ENCODE measurements around the gene GGA1. TPM values are rescaled to one million over a fixed set of nuclear protein-coding genes. Genes with fewer than 3 reads are reported as not detected.

Gene GGA1
- total and polyA plus RNA-seq, 2 of the 4 experiments (the other 2 are of a cell fraction) = 17.2 to 48.5 TPM

DNA sequence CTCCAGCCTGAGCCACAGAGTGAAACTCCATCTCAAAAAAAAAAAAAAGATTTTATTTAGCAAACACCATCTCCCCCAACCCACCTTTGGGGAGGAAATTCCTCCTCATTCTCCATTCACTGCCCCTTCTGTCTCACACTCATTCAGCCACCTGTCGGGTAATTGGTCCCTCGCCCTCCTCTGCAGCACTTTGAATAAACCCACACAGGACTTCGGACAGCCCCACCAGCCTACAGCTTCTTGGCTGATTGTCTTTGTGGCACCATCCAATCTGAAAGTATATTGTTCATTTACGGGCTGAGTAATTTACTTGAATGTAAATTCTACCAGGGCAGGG, 7.5 kb upstream of the GGA1 start:
- no peak overlapping the region for H3K18ac ChIP-seq (ENCODE audit: low read depth, low read length)
- ChIA-PET CTCF (interaction anchor here (1.9 kb wide), 1 partner anchor 9 kb away, joined by 12 read pairs; no protein-coding TSS in a partner anchor), POLR2A (ENCODE audit: unreplicated experiment) (no interaction called here)
- no peaks in the 10 kb centered on the region for H3K9me1 ChIP-seq (ENCODE audit: insufficient read depth, low read length)
- H4K20me1 ChIP-seq (ENCODE audit: insufficient read depth, low read length) = no peaks in the 10 kb centered on the region
- H3K4ac ChIP-seq (ENCODE audit: low read depth, low read length) = no peak overlapping the region
- no peak overlapping the region for H2BK120ac ChIP-seq (ENCODE audit: low read depth, low read length)
- no peak overlapping the region for H3K4me3 ChIP-seq (ENCODE audit: insufficient read depth, low read depth, low read length)
- H3K14ac ChIP-seq (replicated peaks; ENCODE audit: low read depth, low read length) = no peak overlapping the region
- no peak overlapping the region for H3K56ac ChIP-seq (ENCODE audit: extremely low read depth, insufficient read depth, low read length)
- no peak overlapping the region for H2AFZ ChIP-seq (replicated peaks; ENCODE audit: low read length, poor library complexity)
- no peak overlapping the region for H2AK5ac ChIP-seq (ENCODE audit: low read depth, low read length)
- H3K9ac ChIP-seq (ENCODE audit: low read depth, low read length) = no peak overlapping the region
- no peak overlapping the region for H3K4me2 ChIP-seq (ENCODE audit: low read depth, low read length)
- no peak overlapping the region for H2BK20ac ChIP-seq (ENCODE audit: low read depth, low read length)
- H4K8ac ChIP-seq (ENCODE audit: low read depth in 2 of 2, low read length in 2 of 2) = no peak overlapping the region
- peaks cover 13% of the 10 kb centered on the region for H3K27me3 ChIP-seq (ENCODE audit: control insufficient read depth, insufficient read depth, low read length)
- no peaks in the 10 kb centered on the region for H3K79me1 ChIP-seq (ENCODE audit: low read depth in 1 of 2, low read length in 2 of 2)
- DNase-seq (no peak), ATAC-seq (ENCODE audit: low read depth) (no peak)
- no peak overlapping the region for H4K91ac ChIP-seq (ENCODE audit: insufficient read depth, low read depth, low read length)
- H3K27ac ChIP-seq (ENCODE audit: insufficient read depth, low read length) = no peak overlapping the region
- H2BK5ac ChIP-seq (ENCODE audit: low read depth, low read length, poor library complexity, severe bottlenecking) = no peak overlapping the region
- H3K36me3 ChIP-seq (ENCODE audit: control insufficient read depth, insufficient read depth, low read length) = no peaks in the 10 kb centered on the region
- TF ChIP-seq CHD1 (IDR thresholded peaks at IDR 0.05; ENCODE audit: low read depth, low read length) (no peak), MAFK (IDR thresholded peaks at IDR 0.05; ENCODE audit: low read depth, low read length) (no peak)
- TF ChIP-seq, protein P1, sequence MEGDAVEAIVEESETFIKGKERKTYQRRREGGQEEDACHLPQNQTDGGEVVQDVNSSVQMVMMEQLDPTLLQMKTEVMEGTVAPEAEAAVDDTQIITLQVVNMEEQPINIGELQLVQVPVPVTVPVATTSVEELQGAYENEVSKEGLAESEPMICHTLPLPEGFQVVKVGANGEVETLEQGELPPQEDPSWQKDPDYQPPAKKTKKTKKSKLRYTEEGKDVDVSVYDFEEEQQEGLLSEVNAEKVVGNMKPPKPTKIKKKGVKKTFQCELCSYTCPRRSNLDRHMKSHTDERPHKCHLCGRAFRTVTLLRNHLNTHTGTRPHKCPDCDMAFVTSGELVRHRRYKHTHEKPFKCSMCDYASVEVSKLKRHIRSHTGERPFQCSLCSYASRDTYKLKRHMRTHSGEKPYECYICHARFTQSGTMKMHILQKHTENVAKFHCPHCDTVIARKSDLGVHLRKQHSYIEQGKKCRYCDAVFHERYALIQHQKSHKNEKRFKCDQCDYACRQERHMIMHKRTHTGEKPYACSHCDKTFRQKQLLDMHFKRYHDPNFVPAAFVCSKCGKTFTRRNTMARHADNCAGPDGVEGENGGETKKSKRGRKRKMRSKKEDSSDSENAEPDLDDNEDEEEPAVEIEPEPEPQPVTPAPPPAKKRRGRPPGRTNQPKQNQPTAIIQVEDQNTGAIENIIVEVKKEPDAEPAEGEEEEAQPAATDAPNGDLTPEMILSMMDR (conservative IDR thresholded peaks at IDR 0.05; ENCODE audit: low read depth, low read length) = no peak
- in situ Hi-C loops (cut with MboI; ENCODE audit: low sequenced_read_pairs) (no loop called here), intact Hi-C loops (cut with micrococcal nuclease) (no loop called here), dilution Hi-C loops (cut with HindIII; ENCODE audit: low sequenced_read_pairs, unreplicated experiment) (no loop called here)
- 40% methylated on average over 1 of the region's 4 CpGs; no CpG with 5 or more reads in 1 of the 2 experiments for WGBS, 2 experiments (ENCODE audit: extremely low coverage in 2 of 2, insufficient read length in 1 of 2)
- no peak overlapping the region for H4K5ac ChIP-seq (ENCODE audit: low read depth, low read length)
- no peak overlapping the region for H3K23ac ChIP-seq (ENCODE audit: low read depth, low read length)
- no TSS peak for BruUV-seq (replicated peaks)
- no peak overlapping the region for H2AK9ac ChIP-seq (replicated peaks; ENCODE audit: low read depth, low read length, poor library complexity)
- no peaks in the 10 kb centered on the region for H3K9me3 ChIP-seq (ENCODE audit: control insufficient read depth, insufficient read depth, low read length)
- H3K4me1 ChIP-seq (ENCODE audit: control insufficient read depth, insufficient read depth, low read length) = no peaks in the 10 kb centered on the region
- no peak overlapping the region for H2BK15ac ChIP-seq (ENCODE audit: low read depth, low read length)

All from IMR-90 (cell line).